ENCODE measurements around the gene ASL.
A peak's percentile ranks its signal among the peaks of the same experiment; 100 is the strongest.

The ASL gene

GRCh38 chr7:66078067-66078466, 2.4 kb downstream of the ASL start:
- no peak for TF ChIP-seq CTCF (conservative IDR thresholded peaks at IDR 0.05; ENCODE audit: control insufficient read depth, insufficient read depth, low read depth, low read length)
- DNase-seq (ENCODE audit: low read depth), result no peak
- H3K4me3 ChIP-seq (ENCODE audit: control insufficient read depth, low read depth, low read length), result no peak overlapping the region

GRCh38 chr7:66082083-66082482, 6.5 kb downstream of the ASL start:
- DNase-seq (ENCODE audit: low read depth), result no peak
- no peak for TF ChIP-seq CTCF (conservative IDR thresholded peaks at IDR 0.05; ENCODE audit: control insufficient read depth, insufficient read depth, low read depth, low read length)
- no peak overlapping the region for H3K4me3 ChIP-seq (ENCODE audit: control insufficient read depth, low read depth, low read length)

- no peak overlapping the region for H3K4me3 ChIP-seq (ENCODE audit: control insufficient read depth, low read depth, low read length)
- no peak for DNase-seq (ENCODE audit: low read depth)
- TF ChIP-seq CTCF (conservative IDR thresholded peaks at IDR 0.05; ENCODE audit: control insufficient read depth, insufficient read depth, low read depth, low read length), result no peak
Measured at GRCh38 chr7:66082886-66083415, 7.3 kb downstream of the ASL start.

DNA sequence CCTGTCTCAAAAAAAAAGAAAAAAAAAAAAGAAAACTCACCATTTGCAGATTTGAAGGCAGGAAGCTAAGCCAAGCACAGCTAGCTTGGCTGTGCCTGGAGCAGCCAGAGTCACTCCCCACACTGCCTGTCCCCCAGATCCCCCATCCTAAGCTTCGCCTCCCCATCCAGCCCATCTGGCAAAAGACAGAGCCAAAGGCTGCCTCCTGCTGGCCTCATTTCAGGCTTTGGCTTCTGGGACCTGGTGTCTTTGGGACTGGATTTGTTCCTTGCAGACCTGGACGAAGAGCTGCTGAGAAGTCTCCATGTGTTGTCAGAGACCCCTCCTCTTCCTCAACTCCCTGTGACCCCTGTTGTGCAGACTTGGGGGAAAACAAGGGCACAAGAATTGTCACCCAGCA, 8.1 kb downstream of the ASL start:
- no peak for DNase-seq (ENCODE audit: low read depth)
- no peak overlapping the region for H3K4me3 ChIP-seq (ENCODE audit: control insufficient read depth, low read depth, low read length)
- TF ChIP-seq CTCF (conservative IDR thresholded peaks at IDR 0.05; ENCODE audit: control insufficient read depth, insufficient read depth, low read depth, low read length), result peak; percentile 12

GRCh38 chr7:66088861-66089838, 13.5 kb downstream of the ASL start:
- no peak overlapping the region for H3K4me3 ChIP-seq (ENCODE audit: control insufficient read depth, low read depth, low read length)
- DNase-seq (ENCODE audit: low read depth), result no peak
- TF ChIP-seq CTCF (conservative IDR thresholded peaks at IDR 0.05; ENCODE audit: control insufficient read depth, insufficient read depth, low read depth, low read length), result no peak

GRCh38 chr7:66092654-66093053, 17.0 kb downstream of the ASL start:
- no peak for DNase-seq (ENCODE audit: low read depth)
- H3K4me3 ChIP-seq (ENCODE audit: control insufficient read depth, low read depth, low read length), result no peak overlapping the region
- TF ChIP-seq CTCF (conservative IDR thresholded peaks at IDR 0.05; ENCODE audit: control insufficient read depth, insufficient read depth, low read depth, low read length), result no peak

Data from fibroblast of mammary gland (primary cell).